ENCODE data around the gene BHLHE41.

DNA sequence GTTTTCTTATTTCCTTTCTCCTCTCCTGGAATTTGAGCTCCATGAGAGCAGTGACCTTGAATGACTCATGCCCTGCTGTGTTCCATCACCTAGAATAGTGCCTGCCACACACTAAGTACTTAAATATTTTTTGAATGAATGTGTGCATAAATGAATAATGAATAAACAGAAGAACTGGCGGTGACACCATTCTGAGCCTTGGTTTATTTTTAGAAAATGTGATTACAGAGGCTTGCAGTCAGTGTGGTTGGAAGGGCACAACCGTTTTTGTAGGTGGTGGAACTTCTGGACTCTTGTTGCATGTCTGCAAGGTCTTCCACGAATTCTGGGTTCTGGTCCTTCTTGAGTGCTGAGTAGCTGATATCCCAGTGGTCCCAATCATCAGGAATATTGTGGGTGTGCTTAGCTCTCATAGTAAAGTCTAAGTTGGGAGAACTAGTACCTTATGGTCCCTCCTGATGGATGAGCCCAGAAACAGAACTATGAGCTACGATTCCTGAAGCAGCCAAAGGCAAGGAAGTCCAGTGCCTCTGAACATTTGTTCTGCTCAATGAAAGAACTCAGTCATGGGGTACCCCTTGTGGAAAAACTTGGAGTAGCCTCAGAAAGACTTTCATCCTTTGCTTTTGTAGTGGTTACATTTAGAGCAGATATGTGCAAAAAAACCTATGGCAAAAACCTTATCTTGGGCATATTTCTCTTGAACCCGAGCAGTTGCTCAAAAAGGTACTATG lies 28.8 kb upstream of the BHLHE41 start:
- TF ChIP-seq CTCF (IDR thresholded peaks at IDR 0.05 in 2 of 3, conservative IDR thresholded peaks at IDR 0.05 in 1 of 3; ENCODE audit: insufficient read depth in 2 of 3, low read depth in 1 of 3, low read length in 3 of 3), result no peak
- TF ChIP-seq ZC3H4 (CRISPR knock-in tag; IDR thresholded peaks at IDR 0.05; ENCODE audit: borderline replicate concordance), result no peak
- no peak for TF ChIP-seq FOXJ3 (CRISPR knock-in tag; IDR thresholded peaks at IDR 0.05)

All from K562 (cell line).